HepG2 (cell line): Measurements from ENCODE around the gene TSPAN17. TPM values are rescaled to one million over a fixed set of nuclear protein-coding genes. Genes with fewer than 3 reads are reported as not detected.

Source experiments
- TCF12 ChIP-seq, 2 experiments: fragments of 450-650 bp in 1 of 2; sonication (generic) in 1 of 2; formaldehyde crosslinking in 1 of 2; IDR thresholded peaks; 2 replicates each; pipeline versions ENCODE4 v1.6.1 to v1.8.0; 2017 to 2022; ENCODE audit warnings: antibody characterized with exemption in 1 of 2, mild to moderate bottlenecking in 1 of 2, missing genetic modification reagents in 1 of 2, moderate library complexity in 1 of 2
- polyA plus RNA-seq, 8 experiments: library from polyadenylated mRNA; depleted of rRNA in 3 of 8; stranded (reverse) in 7 of 8; unstranded in 1 of 8; fragments of >200 nt; fragmentation: Illumina TruSeq in 4 of 8; extraction: Trizol in 4 of 8; gene quantifications; 2 replicates each; pipeline versions ENCODE4 v1.2.1 to v1.2.3, GENCODE V29; 2011 to 2016; ENCODE audit warnings: low read depth in 4 of 8, missing spikeins in 1 of 8, mixed read lengths in 1 of 8; ENCODE audit not compliant: insufficient read depth in 1 of 8
- total RNA-seq, 5 experiments: library from RNA; depleted of rRNA; stranded (reverse); fragments of >200 nt; fragmentation: Illumina TruSeq; extraction: Trizol; gene quantifications; 2 replicates each; pipeline ENCODE4 v1.2.3, GENCODE V29; 2016; ENCODE audit warnings: low read depth in 1 of 5
- TF ChIP-seq, protein P1 (sequence below): sonication (generic); formaldehyde crosslinking; IDR thresholded peaks from 2 replicates; pipeline ENCODE4 v1.4.0; 2020; ENCODE audit warnings: missing genetic modification reagents, borderline replicate concordance
- TF ChIP-seq, protein P2 (sequence below): sonication (generic); formaldehyde crosslinking; IDR thresholded peaks from 2 replicates; pipeline ENCODE4 v1.4.0; 2020; ENCODE audit warnings: missing genetic modification reagents
- TF ChIP-seq, protein P3 (sequence below): sonication (generic); formaldehyde crosslinking; IDR thresholded peaks from 2 replicates; pipeline ENCODE4 v1.4.0; 2020; ENCODE audit warnings: missing genetic modification reagents
- TF ChIP-seq, protein P4 (sequence below): IDR thresholded peaks from 2 replicates; pipeline ENCODE4 v1.4.0; 2020; ENCODE audit warnings: mild to moderate bottlenecking, missing genetic modification reagents
- TF ChIP-seq, protein P5 (sequence below): sonication (generic); formaldehyde crosslinking; IDR thresholded peaks from 2 replicates; pipeline ENCODE4 v1.5.1; 2020; ENCODE audit warnings: mild to moderate bottlenecking, missing genetic modification reagents, borderline replicate concordance

TSPAN17 gene
- total and polyA plus RNA-seq, 2 of the 13 experiments (the other 11 are each of a cell fraction or from before 2014, with no cell fraction given): 11.5 to 15.0 TPM

DNA sequence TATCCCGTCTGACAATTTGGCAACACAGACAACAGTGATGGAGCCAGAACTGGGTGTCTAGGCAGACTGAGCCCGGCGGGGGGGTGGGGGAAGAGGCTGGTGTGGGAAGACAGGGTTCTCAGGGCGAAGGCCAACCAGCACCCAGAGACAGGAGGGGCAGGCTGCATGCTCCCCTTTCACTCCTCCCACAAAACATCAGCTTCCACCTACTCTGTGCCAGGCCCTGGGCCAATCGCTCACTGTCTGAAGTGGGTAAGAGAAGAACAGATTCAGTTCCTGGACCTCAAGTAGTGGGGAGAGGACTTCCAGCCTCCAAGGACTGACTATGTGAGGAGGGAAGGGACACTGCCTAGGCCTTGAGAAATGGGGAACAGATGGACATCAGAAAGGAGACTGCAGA, 19.7 kb upstream of the TSPAN17 start (continued):
- TF ChIP-seq, protein P1, sequence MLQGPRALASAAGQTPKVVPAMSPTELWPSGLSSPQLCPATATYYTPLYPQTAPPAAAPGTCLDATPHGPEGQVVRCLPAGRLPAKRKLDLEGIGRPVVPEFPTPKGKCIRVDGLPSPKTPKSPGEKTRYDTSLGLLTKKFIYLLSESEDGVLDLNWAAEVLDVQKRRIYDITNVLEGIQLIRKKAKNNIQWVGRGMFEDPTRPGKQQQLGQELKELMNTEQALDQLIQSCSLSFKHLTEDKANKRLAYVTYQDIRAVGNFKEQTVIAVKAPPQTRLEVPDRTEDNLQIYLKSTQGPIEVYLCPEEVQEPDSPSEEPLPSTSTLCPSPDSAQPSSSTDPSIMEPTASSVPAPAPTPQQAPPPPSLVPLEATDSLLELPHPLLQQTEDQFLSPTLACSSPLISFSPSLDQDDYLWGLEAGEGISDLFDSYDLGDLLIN: no peak
- TF ChIP-seq, protein P2, sequence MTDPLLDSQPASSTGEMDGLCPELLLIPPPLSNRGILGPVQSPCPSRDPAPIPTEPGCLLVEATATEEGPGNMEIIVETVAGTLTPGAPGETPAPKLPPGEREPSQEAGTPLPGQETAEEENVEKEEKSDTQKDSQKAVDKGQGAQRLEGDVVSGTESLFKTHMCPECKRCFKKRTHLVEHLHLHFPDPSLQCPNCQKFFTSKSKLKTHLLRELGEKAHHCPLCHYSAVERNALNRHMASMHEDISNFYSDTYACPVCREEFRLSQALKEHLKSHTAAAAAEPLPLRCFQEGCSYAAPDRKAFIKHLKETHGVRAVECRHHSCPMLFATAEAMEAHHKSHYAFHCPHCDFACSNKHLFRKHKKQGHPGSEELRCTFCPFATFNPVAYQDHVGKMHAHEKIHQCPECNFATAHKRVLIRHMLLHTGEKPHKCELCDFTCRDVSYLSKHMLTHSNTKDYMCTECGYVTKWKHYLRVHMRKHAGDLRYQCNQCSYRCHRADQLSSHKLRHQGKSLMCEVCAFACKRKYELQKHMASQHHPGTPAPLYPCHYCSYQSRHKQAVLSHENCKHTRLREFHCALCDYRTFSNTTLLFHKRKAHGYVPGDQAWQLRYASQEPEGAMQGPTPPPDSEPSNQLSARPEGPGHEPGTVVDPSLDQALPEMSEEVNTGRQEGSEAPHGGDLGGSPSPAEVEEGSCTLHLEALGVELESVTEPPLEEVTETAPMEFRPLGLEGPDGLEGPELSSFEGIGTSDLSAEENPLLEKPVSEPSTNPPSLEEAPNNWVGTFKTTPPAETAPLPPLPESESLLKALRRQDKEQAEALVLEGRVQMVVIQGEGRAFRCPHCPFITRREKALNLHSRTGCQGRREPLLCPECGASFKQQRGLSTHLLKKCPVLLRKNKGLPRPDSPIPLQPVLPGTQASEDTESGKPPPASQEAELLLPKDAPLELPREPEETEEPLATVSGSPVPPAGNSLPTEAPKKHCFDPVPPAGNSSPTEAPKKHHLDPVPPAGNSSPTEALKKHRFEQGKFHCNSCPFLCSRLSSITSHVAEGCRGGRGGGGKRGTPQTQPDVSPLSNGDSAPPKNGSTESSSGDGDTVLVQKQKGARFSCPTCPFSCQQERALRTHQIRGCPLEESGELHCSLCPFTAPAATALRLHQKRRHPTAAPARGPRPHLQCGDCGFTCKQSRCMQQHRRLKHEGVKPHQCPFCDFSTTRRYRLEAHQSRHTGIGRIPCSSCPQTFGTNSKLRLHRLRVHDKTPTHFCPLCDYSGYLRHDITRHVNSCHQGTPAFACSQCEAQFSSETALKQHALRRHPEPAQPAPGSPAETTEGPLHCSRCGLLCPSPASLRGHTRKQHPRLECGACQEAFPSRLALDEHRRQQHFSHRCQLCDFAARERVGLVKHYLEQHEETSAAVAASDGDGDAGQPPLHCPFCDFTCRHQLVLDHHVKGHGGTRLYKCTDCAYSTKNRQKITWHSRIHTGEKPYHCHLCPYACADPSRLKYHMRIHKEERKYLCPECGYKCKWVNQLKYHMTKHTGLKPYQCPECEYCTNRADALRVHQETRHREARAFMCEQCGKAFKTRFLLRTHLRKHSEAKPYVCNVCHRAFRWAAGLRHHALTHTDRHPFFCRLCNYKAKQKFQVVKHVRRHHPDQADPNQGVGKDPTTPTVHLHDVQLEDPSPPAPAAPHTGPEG (CRISPR knock-in tag): no peak
- TF ChIP-seq, protein P3, sequence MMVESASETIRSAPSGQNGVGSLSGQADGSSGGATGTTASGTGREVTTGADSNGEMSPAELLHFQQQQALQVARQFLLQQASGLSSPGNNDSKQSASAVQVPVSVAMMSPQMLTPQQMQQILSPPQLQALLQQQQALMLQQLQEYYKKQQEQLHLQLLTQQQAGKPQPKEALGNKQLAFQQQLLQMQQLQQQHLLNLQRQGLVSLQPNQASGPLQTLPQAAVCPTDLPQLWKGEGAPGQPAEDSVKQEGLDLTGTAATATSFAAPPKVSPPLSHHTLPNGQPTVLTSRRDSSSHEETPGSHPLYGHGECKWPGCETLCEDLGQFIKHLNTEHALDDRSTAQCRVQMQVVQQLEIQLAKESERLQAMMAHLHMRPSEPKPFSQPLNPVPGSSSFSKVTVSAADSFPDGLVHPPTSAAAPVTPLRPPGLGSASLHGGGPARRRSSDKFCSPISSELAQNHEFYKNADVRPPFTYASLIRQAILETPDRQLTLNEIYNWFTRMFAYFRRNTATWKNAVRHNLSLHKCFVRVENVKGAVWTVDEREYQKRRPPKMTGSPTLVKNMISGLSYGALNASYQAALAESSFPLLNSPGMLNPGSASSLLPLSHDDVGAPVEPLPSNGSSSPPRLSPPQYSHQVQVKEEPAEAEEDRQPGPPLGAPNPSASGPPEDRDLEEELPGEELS (CRISPR knock-in tag): no peak
- TF ChIP-seq, protein P4, sequence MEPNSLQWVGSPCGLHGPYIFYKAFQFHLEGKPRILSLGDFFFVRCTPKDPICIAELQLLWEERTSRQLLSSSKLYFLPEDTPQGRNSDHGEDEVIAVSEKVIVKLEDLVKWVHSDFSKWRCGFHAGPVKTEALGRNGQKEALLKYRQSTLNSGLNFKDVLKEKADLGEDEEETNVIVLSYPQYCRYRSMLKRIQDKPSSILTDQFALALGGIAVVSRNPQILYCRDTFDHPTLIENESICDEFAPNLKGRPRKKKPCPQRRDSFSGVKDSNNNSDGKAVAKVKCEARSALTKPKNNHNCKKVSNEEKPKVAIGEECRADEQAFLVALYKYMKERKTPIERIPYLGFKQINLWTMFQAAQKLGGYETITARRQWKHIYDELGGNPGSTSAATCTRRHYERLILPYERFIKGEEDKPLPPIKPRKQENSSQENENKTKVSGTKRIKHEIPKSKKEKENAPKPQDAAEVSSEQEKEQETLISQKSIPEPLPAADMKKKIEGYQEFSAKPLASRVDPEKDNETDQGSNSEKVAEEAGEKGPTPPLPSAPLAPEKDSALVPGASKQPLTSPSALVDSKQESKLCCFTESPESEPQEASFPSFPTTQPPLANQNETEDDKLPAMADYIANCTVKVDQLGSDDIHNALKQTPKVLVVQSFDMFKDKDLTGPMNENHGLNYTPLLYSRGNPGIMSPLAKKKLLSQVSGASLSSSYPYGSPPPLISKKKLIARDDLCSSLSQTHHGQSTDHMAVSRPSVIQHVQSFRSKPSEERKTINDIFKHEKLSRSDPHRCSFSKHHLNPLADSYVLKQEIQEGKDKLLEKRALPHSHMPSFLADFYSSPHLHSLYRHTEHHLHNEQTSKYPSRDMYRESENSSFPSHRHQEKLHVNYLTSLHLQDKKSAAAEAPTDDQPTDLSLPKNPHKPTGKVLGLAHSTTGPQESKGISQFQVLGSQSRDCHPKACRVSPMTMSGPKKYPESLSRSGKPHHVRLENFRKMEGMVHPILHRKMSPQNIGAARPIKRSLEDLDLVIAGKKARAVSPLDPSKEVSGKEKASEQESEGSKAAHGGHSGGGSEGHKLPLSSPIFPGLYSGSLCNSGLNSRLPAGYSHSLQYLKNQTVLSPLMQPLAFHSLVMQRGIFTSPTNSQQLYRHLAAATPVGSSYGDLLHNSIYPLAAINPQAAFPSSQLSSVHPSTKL (CRISPR knock-in tag): no peak
- TF ChIP-seq, protein P5, sequence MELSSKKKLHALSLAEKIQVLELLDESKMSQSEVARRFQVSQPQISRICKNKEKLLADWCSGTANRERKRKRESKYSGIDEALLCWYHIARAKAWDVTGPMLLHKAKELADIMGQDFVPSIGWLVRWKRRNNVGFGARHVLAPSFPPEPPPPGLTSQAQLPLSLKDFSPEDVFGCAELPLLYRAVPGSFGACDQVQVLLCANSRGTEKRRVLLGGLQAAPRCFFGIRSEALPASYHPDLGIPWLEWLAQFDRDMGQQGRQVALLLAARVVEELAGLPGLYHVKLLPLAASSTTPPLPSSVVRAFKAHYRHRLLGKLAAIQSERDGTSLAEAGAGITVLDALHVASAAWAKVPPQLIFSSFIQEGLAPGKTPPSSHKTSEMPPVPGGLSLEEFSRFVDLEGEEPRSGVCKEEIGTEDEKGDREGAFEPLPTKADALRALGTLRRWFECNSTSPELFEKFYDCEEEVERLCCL (CRISPR knock-in tag): no peak
- TF ChIP-seq TCF12 (IDR thresholded peaks at IDR 0.05) (no peak), TCF12 (CRISPR knock-in tag; IDR thresholded peaks at IDR 0.05) (no peak)
